ENCODE data around the gene ERP27. TPM values are rescaled to one million over a fixed set of nuclear protein-coding genes. Genes with fewer than 3 reads are reported as not detected.
A peak's percentile ranks its signal among the peaks of the same experiment; 100 is the strongest.

Gene ERP27
- total and polyA plus RNA-seq, 8 donors: 1.1 to 12.3 (median 1.3) TPM; not detected in 1

DNA sequence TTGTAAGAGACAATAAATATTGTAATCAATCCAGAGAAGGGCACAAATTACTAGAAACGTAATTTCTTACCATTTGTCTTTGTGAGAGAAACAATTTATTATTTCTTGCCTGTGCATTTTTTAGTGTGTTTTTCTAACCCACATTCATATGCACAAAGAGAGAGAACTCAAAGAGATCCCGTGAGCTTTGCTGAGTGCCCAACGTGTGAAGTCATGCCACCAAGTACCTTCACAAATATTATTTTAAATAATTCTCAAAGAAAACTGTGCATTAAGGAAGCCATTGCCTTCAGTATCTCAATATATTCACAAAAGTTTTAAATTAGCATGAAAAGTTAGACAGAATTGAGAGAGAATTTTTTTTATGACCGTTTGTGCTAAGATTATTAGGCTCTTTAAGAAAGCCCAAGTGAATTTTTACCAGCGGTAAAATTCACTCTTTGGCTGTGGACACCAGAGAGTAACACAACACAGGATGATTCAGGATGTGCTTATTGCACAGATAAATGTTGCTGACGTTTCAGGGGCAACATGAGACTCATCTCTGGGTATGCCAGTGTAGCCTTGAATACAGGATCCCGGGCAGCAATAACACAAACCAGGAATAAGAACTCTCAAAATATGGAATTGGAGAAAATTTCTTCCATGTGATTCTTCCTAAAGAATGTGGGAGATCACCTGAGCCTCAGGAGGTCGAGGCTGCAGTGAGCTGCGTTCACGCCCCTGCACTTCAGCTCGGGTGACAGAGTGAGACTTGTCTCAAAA, 20.2 kb upstream of the ERP27 start:
- no peak for DNase-seq
- WGBS, 5 donors: 65 to 75% (median 72%) methylated on average over 11 of the region's 11 CpGs
- H3K9me3 ChIP-seq: no peaks in the 10 kb centered on the region
- H3K27ac ChIP-seq: peak overlapping the region in 4 of 5 donors; percentile 69 to 85 (median 76)
- no peaks in the 10 kb centered on the region for H3K36me3 ChIP-seq
- no peak for TF ChIP-seq POLR2AphosphoS5 (IDR thresholded peaks at IDR 0.05)
- TF ChIP-seq POLR2A (IDR thresholded peaks at IDR 0.05): no peak
- TF ChIP-seq CTCF (IDR thresholded peaks at IDR 0.05): no peak
- TF ChIP-seq EP300 (IDR thresholded peaks at IDR 0.05): no peak
- H3K27me3 ChIP-seq: no peaks in the 10 kb centered on the region
- H3K4me3 ChIP-seq: peak overlapping the region in 3 of 4 donors; percentile 27 to 45 (median 35)
- H3K4me1 ChIP-seq: peaks cover 0 to 40% (median 8%) of the 10 kb centered on the region in 4 donors
- intact Hi-C loops (cut with DNase I; ENCODE audit: low total_unique reads): no loop called here

GRCh38 chr12:14957551-14958168, 19.3 kb upstream of the ERP27 start:
- TF ChIP-seq EP300 (IDR thresholded peaks at IDR 0.05): no peak
- TF ChIP-seq POLR2AphosphoS5 (IDR thresholded peaks at IDR 0.05): no peak
- TF ChIP-seq POLR2A (IDR thresholded peaks at IDR 0.05): no peak
- no peak for TF ChIP-seq CTCF (IDR thresholded peaks at IDR 0.05)
- Histone ChIP-seq H3K9me3 (no peaks in the 10 kb centered on the region), H3K27me3 (no peaks in the 10 kb centered on the region), H3K4me3 (peak overlapping the region in 2 of 4 donors; percentile 22 to 35), H3K27ac (peak overlapping the region in 4 of 5 donors; percentile 35 to 85 (median 74)), H3K4me1 (peaks cover 0 to 49% (median 10%) of the 10 kb centered on the region in 4 donors), H3K36me3 (no peaks in the 10 kb centered on the region)
- WGBS, 5 donors: 46 to 66% (median 55%) methylated on average over 5 of the region's 5 CpGs
- intact Hi-C loops (cut with DNase I; ENCODE audit: low total_unique reads): no loop called here
- no peak for DNase-seq

DNA sequence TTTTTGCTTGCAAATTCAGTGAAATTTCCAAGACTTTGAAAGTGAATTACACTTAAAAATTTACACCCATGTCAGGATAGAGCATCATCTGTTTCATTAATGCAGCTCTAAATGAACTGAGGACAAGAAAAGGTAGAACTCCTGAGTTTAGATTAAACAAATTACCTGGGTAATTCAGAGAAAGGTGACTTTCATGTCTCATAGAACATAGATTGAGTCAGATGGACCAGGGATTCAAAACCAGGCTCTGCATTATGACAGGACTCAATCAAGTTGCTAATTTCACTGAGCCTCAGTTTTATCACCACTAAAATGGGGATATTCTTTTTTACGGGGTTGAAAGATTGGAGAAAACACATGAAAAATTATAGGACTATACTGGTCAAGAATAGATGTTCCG, 18.6 kb upstream of the ERP27 start:
- no peak for DNase-seq
- no peaks in the 10 kb centered on the region for H3K9me3 ChIP-seq
- no peaks in the 10 kb centered on the region for H3K27me3 ChIP-seq
- H3K4me3 ChIP-seq: no peak overlapping the region
- intact Hi-C loops (cut with DNase I; ENCODE audit: low total_unique reads): no loop called here
- H3K4me1 ChIP-seq: peaks cover 0 to 56% (median 14%) of the 10 kb centered on the region in 4 donors
- 62 to 81% (median 72%) methylated on average over 2 of the region's 2 CpGs for WGBS, 5 donors
- H3K36me3 ChIP-seq: no peaks in the 10 kb centered on the region
- TF ChIP-seq EP300 (IDR thresholded peaks at IDR 0.05): no peak
- no peak for TF ChIP-seq CTCF (IDR thresholded peaks at IDR 0.05)
- TF ChIP-seq POLR2AphosphoS5 (IDR thresholded peaks at IDR 0.05): no peak
- TF ChIP-seq POLR2A (IDR thresholded peaks at IDR 0.05): no peak
- H3K27ac ChIP-seq: peak overlapping the region in 4 of 5 donors; percentile 27 to 85 (median 74)

- intact Hi-C loops (cut with DNase I; ENCODE audit: low total_unique reads): no loop called here
Measured at GRCh38 chr12:14956024-14956891, 17.9 kb upstream of the ERP27 start.

More at GRCh38 chr12:14956024-14956891, 17.9 kb upstream of the ERP27 start:
- DNase-seq: no peak
- WGBS, 5 donors: 68 to 73% (median 71%) methylated on average over 9 of the region's 9 CpGs
- H3K4me1 ChIP-seq: peaks cover under 1 to 63% (median 15%) of the 10 kb centered on the region in 4 donors
- H3K27me3 ChIP-seq: no peaks in the 10 kb centered on the region
- H3K27ac ChIP-seq: peak overlapping the region in 4 of 5 donors; percentile 27 to 85 (median 74)
- no peaks in the 10 kb centered on the region for H3K9me3 ChIP-seq
- no peaks in the 10 kb centered on the region for H3K36me3 ChIP-seq
- peak overlapping the region in 1 of 4 donors; percentile 10 for H3K4me3 ChIP-seq
- no peak for TF ChIP-seq EP300 (IDR thresholded peaks at IDR 0.05)

Data from stomach (tissue), 9 donors.